Lung microvascular endothelial cell (primary cell): Measurements from ENCODE around the gene PAPPA2. TPM values are rescaled to one million over a fixed set of nuclear protein-coding genes. Genes with fewer than 3 reads are reported as not detected.
A peak's percentile ranks its signal among the peaks of the same experiment; 100 is the strongest.
"Not testable (repeated sequence)": the region's sequence is repeated elsewhere in the genome, so short reads cannot be mapped to it uniquely, and the experiment has no call there.

ENCODE experiments used
- DNase-seq, 2 donors: peaks; one replicate each; pipeline versions ENCODE4 v3.0.0 to v3.0.0-alpha.2; 2010; ENCODE audit warnings: low read depth in 2 of 2
- total RNA-seq: library from RNA; depleted of rRNA; stranded (reverse); fragments of >200 nt; gene quantifications from 2 replicates; pipeline ENCODE4 v1.2.1, GENCODE V29; 2014

The PAPPA2 gene
- total RNA-seq, 1 donor from 2014 or later = under 0.01 TPM

DNA sequence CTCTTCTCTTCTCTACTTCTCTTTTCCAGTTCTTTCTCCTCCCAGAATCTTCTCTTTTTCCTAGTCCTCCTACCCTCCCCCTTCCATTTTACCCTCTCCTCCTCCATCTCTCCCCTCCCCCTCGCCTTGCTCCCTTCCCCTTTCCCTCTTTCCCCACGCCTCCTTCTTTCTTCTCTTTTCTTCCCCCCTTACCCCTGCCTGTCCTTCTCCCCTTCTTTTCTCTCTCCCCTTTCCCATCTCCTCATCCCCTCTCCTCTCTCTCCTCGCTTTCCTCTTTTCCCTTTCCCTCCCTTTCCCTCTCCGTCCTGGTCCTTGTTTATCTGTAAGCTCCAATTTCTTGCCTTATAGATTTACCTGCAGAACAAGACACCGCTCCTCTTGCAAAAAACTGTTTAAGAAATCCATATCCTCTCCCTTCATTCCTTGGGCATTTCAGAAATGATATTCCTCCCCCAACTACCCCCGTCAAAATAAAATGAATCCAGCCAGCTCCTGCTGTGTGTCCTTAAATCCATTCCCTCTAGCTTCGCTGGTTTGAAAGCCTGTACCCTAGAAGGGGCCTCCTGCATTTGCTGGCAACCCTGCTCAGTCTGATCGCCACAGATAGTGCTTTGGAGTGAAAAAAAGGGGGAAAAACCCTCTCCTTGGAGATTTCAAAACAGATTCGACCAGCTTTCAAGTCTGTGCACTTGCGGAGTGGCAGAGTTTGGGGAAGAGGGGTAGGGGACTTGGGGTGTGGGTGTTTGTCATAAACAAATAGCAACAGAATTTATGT, 89.4 kb downstream of the PAPPA2 start:
- no peak for DNase-seq

DNA sequence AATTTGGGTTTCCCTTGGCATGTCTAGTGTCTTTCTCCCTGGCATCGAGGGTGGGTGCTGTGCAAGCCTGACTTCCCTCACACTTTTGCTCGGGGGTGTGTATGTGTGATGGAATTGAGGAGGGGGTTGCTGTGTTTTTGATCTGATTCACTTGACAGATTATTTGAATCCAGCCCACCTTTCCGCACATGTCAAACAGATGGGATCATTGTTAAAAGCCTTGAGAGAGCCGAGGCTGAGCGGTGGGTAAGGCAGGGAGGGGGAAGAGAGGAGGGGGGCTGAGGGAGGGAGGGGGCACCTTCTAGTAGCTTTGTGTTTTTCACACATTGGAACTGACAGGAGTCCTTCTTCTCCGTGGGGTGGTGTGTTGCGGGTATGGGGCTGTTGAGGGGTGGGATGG, 90.0 kb downstream of the PAPPA2 start:
- DNase-seq = no peak

DNA sequence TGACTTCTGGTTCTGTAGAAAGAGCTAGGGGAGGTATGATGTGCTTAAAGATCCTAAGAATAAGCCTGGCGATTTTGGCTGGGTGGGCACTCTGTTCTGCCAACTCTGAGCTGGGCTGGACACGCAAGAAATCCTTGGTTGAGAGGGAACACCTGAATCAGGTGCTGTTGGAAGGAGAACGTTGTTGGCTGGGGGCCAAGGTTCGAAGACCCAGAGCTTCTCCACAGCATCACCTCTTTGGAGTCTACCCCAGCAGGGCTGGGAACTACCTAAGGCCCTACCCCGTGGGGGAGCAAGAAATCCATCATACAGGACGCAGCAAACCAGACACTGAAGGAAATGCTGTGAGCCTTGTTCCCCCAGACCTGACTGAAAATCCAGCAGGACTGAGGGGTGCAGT, 93.3 kb downstream of the PAPPA2 start:
- no peak for DNase-seq

DNA sequence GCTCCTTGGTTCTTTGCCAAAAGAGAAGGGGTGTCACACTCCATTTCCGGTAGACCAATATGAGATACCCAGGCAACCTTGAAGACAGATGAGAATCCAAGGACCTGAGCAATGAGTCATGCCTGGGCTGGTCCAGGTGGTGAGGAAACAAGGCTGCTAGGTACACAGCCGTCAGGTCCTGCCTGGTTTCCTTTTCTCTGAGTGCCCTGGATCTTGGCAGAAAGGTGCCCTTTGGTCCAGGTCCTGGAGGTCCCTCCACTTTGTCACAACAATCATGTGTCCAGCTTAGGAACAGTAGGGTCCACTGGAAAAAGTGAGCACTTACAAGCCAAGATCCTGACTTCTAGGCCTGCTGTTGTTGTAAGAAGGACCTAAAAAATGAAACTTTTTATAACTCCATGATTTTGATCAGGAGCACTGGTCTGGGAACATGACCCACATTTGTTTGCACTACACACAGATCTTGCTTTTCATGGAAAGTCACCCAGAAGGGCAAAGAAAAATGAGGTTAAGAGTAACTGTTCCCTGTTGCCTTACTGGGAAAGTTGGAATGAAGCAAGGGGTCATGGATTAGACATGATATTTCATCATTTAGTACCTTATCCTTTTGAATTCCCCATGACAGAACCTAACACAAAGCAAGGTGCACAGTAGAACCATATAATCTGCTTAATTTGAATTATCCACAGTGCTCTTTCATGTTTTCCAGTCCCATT, 94.7 kb downstream of the PAPPA2 start:
- no peak for DNase-seq

DNA sequence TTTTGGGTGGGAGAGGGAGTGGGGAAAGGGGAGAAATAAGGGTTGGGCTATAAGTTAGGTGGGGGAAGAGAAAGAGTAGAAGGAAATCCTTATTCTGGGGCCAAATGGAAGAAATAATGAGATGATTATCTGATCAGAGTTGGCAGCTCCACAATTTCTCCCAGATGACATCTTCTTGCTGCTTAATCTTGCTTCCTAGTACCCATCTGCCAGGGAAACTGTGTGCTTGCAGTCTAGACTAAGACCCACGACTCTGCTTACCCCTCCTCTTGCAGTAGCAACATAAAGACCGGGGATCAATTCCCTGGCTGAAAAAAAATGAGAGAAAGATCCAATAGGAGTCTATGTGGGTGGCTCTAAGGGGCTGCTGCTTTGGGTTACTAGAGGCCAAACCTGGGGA, 95.6 kb downstream of the PAPPA2 start:
- no peak for DNase-seq

DNA sequence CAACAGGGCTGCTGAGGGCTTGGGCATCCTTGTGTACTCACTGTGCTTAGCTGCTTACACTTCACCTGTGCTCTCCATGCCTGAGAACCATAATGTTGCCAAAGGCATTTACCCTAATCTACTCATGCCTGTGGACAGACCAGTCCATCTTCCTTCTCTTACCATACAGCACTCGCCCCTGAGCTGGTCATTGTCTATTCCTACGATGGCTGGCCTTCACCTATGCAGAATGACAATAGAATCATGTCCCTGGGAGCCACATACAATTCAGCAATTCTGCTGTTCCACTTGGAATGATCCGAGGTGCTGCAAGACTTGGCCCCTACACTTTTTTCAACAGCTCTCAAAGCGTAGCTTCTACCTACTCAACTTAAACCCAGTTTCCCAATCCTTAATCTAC, 96.5 kb downstream of the PAPPA2 start:
- no peak for DNase-seq

DNA sequence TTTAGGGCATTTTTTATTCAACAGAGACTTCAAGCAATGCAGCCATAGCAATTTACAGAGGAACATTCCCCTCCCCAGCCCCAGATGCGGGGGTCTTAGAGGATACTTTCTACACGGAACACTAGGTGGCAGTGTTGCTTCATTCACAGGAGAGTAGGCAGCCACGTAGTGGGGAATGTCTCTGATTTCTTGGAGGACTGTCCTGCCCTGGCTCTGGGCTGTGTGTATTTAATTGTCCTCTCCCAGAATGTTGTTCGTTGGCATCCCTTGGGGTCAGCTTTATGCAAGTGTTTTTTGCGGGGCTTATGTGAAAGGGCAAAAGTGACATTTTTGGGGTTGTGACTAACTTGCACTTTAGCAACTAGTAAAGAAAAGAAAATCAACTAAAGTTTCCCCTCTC, 96.9 kb downstream of the PAPPA2 start:
- DNase-seq = peak; percentile 71 to 74

DNA sequence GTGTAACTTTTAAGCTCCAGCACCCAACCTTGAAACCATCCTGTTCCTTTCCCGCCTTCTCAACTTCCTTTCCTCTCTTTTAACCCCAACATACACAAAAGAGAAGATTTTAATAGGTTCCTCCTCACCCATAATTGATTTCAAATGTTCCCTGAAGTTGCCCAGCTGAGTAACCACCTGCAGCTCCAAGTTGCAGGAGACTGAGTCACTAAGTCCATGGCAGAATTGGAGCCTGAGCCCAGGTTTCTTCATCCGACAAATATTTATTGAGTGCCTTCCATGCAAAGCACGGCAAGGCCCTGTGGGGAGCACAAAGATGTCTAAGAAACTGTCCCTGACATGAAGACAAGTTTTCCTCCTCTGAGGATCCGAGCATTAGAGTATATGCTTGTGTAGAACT, 97.7 kb downstream of the PAPPA2 start:
- no peak for DNase-seq

DNA sequence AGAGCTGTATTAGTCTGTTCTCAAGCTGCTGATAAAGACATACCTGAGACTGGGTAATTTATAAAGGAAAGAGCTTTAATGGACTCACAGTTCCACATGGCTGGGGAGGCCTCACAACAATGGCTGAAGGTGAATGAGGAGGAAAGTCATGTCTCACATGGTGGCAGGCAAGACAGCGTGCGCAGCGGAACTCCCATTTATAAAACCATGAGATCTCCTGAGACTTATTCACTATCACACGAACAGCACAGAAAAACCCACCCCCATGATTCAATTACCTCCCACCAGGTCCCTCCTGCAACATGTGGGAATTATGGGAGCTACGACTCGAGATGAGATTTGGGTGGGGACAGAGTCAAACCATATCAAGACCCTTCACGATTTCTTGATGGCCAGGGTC, 98.8 kb downstream of the PAPPA2 start:
- DNase-seq = not testable (repeated sequence)

DNA sequence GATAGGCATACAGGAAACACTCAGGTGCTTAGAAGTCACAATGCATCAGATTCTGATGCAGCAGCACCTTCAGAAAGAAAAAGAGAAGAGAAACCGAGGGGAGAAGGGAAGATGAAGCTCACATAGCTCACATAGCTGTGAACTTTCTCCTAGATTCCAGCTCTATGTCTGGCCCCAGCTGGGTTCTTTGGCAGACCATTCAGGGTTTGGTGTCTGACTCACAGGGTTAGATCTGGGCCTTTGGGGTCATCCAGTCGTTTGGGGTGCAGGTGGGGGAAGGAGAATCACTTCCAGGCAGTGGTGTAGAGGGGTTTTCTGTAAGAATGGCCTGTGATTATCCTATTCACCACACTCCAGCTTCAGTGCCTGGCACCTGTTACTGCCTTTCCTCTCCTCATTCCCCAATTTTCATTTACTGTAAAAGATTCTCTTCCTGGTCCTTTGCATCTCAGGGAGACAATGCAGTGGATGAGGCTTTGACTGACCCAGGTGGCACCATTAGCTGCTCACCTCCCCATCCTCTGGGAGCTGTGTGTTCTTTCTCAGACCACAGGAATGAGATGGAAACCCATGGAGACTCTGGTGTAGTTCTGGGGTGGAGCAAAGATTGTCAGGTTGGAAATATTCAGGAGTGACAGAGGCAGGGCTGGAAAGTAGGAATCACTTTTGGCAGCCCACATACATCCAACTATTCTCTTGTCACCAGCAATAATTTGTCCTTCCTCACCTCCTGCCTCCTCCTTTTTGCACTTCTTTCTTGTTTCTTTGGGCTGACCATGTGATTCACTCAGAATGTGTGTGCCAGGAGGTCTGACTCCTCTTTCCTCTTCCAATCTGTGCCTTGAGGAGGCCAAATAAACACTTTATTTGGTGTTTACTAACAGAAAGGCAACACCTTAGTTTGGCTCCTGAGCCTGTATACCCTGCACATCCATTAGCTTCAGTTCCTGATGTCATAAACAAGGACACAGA, 103.3 kb downstream of the PAPPA2 start:
- DNase-seq = no peak

DNA sequence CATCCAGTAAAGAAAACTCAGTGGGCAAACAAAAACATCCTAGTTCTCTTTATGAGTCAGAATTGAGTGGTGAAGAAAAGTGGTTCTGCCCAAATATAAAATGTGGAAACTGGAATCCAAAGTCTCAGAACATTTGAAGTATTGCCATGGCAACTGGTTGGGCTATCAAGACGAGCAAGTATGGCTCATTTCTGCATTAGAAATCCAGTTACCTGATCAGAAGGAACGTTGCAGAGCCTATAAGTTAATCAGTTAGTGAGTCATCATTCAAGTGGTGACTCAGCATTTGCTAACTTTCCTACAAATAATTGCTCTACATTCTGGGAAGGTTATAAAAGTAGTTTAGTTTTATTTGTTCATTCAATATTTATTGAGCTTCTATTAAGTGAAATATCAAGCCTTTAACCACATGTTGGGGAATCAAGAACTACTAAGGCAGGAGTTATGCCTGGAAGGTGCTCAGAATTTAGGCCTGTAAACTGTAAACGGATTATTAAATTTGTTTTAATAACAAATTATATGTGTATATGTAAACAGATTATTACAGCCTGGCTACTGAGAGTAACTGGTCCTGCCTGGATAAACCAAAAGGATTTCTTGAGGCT, 104.3 kb downstream of the PAPPA2 start:
- peak in 1 of 2 donors; percentile 39 for DNase-seq

DNA sequence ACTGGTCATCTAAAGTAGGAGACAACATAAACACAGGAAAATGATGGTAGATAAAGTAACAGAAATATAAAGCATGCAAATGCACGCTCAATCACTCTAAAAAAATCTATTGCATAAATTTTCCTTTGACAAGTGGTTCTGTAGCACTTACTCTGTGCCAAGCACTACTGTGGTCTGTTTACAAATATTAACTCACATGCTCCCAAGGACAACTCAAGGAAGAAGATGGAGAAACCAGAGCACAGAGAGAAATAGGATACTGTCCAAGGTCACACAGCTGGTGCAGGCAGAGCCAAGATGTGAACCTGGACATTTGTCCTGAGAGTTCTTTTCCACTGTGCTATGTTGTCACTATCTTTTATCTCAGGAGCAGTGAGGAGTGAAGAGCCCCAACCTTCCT, 105.2 kb downstream of the PAPPA2 start:
- DNase-seq = no peak

DNA sequence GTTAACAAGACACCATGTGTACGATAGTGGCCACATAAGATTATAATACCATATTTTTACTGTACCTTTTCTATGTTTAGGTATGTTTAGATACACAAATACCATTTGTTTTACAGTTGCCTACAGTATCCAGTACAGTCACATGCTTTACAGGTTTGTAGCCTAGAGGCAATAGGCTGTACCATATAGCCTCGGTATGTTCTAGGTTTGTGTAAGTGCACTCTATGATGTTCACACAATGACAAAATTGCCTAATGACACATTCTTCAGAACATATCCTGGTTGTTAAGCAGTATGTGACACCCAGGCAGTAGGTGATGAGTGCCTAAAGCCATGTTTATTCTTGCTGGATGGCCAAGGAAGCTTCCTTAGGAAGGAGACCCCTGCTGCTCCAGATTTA, 111.8 kb downstream of the PAPPA2 start:
- no peak for DNase-seq

DNA sequence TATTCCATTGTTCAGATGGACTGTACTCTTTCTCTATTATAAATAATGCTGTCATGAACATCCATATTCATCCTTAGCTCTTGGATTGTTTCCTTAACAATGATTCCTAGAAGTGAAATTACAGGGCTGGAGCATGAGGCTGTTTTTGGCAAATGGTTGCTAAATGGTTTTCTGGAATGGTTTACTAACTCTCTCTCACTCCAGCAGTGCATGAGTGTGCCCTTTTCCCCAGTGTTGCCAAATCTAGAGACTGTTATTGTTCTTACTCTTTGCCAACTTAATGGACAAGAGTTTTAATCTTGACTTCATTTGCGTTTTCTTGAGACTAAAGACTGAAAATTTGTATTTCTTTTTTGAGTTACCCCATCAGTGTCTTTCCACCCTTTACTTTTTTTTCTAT, 113.0 kb downstream of the PAPPA2 start:
- DNase-seq = no peak

DNA sequence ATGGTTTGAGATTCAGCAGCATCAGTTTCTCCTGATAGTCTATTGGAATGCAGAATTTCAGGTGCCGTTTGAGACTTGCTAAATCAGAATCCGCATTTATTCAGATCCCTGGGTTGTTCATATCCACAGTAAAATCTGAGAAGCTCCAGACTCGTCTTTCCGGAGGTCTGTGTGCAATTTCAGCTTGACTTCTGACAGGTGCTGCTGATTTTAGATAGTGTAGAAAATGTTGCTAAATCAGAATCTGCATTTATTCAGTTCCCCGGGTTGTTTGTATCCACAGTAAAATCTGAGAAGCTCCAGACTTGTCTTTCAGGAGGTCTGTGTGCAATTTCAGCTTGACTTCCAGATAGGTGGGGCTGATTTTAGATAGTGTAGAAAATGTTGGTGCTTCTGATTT, 113.7 kb downstream of the PAPPA2 start:
- no peak for DNase-seq

DNA sequence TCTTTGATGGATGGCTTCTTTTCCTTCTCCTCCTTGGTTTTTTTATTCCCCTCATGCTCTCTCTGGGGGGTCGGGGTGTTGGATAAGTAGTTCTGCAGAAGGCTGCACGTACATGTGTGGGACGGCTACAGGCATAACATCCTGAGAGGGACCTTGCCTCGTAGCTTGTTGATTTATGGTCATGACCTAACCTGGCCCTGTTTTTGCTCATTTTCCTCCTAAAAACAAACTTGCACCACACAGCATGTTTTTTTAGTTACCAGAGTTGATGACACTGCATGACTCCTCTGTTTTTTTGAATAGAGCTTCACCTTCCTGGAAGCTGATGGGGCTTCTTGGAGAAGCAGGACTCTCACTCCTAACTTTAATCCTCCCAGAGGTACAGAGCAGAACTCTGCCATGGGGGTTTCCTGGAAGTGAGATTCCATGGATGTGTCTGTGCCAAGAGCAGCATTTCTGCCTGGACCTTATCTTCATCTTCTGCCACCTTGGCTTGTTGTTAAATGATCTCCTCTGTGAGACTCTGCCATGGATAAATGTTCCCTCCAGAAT, 114.7 kb downstream of the PAPPA2 start:
- DNase-seq = no peak

DNA sequence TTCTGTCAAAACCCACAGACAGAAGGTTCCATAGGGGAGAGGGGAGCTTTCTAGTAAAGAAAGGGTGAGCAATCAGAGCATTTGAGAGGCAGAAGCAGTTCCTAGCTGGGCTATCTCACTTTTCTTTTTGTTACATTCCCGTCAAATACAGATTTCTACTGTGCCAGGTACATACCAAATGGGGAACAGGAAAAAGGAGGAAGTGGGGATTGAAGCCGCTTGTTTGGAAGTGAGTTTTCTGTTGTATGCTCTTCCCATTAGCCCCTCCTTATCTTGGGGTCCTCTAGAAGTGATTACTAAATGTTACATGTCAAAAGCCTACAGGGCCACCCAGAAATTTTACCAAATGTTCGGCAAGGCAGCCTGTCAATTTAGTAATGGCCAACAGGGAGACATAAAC, 116.1 kb downstream of the PAPPA2 start:
- DNase-seq = no peak

DNA sequence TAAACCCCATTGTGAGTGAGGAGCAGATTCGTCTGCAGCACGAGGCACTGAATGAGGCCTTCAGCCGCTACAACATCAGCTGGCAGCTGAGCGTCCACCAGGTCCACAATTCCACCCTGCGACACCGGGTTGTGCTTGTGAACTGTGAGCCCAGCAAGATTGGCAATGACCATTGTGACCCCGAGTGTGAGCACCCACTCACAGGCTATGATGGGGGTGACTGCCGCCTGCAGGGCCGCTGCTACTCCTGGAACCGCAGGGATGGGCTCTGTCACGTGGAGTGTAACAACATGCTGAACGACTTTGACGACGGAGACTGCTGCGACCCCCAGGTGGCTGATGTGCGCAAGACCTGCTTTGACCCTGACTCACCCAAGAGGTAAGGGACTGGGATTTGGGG, 132.2 kb downstream of the PAPPA2 start:
- no peak for DNase-seq

DNA sequence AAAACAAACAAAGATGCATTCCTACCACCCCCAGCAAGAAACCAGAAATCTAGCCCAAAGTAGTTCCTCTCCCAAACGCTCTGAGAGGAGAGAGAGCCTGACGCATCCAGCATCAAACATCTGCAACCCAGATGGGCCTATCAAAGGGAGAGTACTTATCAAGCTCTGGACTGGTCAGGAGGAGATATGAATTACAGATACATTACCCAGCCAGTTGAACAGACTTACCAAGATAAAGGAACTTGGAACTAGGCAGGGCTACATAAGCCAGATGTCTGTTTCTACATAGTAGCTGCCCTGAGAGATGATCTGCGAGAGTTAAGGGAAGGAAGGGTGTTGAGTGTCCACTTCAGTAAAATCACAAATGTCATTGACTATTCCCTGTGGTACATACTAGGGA, 138.4 kb downstream of the PAPPA2 start:
- DNase-seq = no peak

DNA sequence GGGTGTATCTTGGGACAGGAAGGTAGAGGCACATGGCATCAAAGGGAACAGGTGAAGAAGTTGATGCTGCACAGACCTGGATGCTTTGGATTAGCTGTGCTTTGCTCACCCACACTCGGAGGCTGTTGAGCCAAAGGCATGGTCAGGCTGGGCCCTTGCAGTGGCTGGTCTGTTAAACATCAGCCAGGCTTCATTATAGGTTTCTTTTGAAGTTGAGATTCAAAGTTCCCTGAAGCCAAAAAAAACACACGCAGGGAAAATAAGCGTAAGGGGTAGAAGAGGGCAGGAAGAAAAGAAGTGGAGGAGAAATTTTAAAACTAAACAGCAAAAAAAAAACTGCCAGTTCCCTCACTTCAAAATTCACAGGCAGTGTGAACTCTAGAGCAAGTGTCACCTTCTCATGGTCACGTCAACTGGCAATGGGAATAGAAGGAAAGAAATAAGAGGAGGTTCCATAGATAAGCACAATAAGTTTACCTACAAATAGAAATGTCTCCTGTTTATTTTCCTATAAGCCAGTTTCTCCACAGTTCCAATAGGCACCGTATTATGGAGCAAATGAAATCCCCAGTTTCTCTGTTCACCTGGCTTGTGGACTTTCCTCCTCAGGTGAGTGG, 139.5 kb downstream of the PAPPA2 start:
- no peak for DNase-seq

DNA sequence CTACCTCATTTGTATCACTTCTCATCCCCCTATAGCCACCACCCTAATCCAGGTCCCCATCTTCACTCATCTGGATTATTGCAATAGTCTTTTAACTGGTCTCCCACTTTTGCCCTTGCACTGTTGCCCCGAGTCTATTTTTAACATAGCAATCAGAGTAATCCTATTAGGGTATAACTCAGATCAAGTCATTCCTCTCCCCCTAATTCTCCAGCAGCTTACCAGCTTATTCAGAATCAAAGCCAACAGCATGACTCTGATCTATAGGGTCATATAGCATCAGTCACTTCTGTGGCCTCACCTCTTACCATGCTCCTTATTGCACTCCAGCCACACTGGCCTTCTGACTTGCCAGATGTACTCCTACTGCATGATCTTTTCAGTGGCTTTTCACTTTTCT, 140.7 kb downstream of the PAPPA2 start:
- DNase-seq = no peak
